Chondrocyte (in vitro differentiated cells): ENCODE data around the gene RAD23B. TPM values are rescaled to one million over a fixed set of nuclear protein-coding genes. Genes with fewer than 3 reads are reported as not detected.

Source experiments
- DNase-seq: peaks from one replicate; pipeline ENCODE4 v3.0.0; 2021; ENCODE audit warnings: mixed read lengths, low spot score
- H3K27ac Mint-ChIP-seq: one replicate; pipeline ENCODE4 v1.8.0; 2021; ENCODE audit warnings: mild to moderate bottlenecking, moderate library complexity, mixed read lengths; ENCODE audit not compliant: unreplicated experiment
- H3K27me3 Mint-ChIP-seq: 2 replicates; pipeline ENCODE4 v1.8.0; 2021; ENCODE audit warnings: low read depth, mixed read lengths
- H3K36me3 Mint-ChIP-seq: 2 replicates; pipeline ENCODE4 v1.8.0; 2021; ENCODE audit warnings: low read depth, mixed read lengths
- H3K4me1 Mint-ChIP-seq: 2 replicates; pipeline ENCODE4 v1.8.0; 2021; ENCODE audit warnings: low read depth, mild to moderate bottlenecking, mixed read lengths
- H3K4me3 Mint-ChIP-seq: one replicate; pipeline ENCODE4 v1.8.0; 2021; ENCODE audit warnings: mild to moderate bottlenecking, moderate library complexity, mixed read lengths; ENCODE audit not compliant: unreplicated experiment
- H3K9me3 Mint-ChIP-seq: 2 replicates; pipeline ENCODE4 v1.8.0; 2021; ENCODE audit warnings: low read depth, mixed read lengths
- CTCF ChIP-seq: fragments of 200-600 bp; sonication (generic); IDR thresholded peaks from 2 replicates; pipeline ENCODE4 v1.5.0; 2021; ENCODE audit warnings: antibody characterized with exemption, mild to moderate bottlenecking, moderate library complexity
- total RNA-seq: library from RNA; stranded (reverse); gene quantifications from 3 replicates; pipeline ENCODE4 v1.2.1, GENCODE V29; 2021

The RAD23B gene
- total RNA-seq, 1 donor from 2014 or later: 127 TPM

- DNase-seq: no peak
- H3K4me3 Mint-ChIP-seq: no peak overlapping the region
- H3K9me3 Mint-ChIP-seq: no peaks in the 10 kb centered on the region
- H3K27me3 Mint-ChIP-seq: peaks cover 2% of the 10 kb centered on the region
- H3K36me3 Mint-ChIP-seq: peaks cover 1% of the 10 kb centered on the region
- H3K4me1 Mint-ChIP-seq: peaks cover 13% of the 10 kb centered on the region
- H3K27ac Mint-ChIP-seq: no peak overlapping the region
- no peak for TF ChIP-seq CTCF
These were observed 80.6 kb downstream of the RAD23B start for GRCh38 chr9:107363516-107364152.

GRCh38 chr9:107367727-107368502 lies 84.8 kb downstream of the RAD23B start:
- Mint-ChIP-seq H3K27me3 (peaks cover 2% of the 10 kb centered on the region), H3K36me3 (no peaks in the 10 kb centered on the region)
- TF ChIP-seq CTCF: no peak

GRCh38 chr9:107368696-107369095 lies 85.6 kb downstream of the RAD23B start:
- no peak overlapping the region for H3K27ac Mint-ChIP-seq
- DNase-seq: no peak
- H3K4me3 Mint-ChIP-seq: no peak overlapping the region
- H3K9me3 Mint-ChIP-seq: no peaks in the 10 kb centered on the region
- H3K27me3 Mint-ChIP-seq: peaks cover 2% of the 10 kb centered on the region
- H3K4me1 Mint-ChIP-seq: peaks cover 3% of the 10 kb centered on the region
- H3K36me3 Mint-ChIP-seq: no peaks in the 10 kb centered on the region
- no peak for TF ChIP-seq CTCF

More at GRCh38 chr9:107367727-107368502, 84.8 kb downstream of the RAD23B start:
- H3K4me3 Mint-ChIP-seq: no peak overlapping the region
- no peaks in the 10 kb centered on the region for H3K9me3 Mint-ChIP-seq
- H3K4me1 Mint-ChIP-seq: peaks cover 6% of the 10 kb centered on the region
- no peak overlapping the region for H3K27ac Mint-ChIP-seq
- DNase-seq: no peak

GRCh38 chr9:107373809-107374208 lies 90.7 kb downstream of the RAD23B start:
- H3K36me3 Mint-ChIP-seq: no peaks in the 10 kb centered on the region
- H3K27ac Mint-ChIP-seq: no peak overlapping the region
- H3K9me3 Mint-ChIP-seq: no peaks in the 10 kb centered on the region
- H3K4me1 Mint-ChIP-seq: no peaks in the 10 kb centered on the region
- H3K27me3 Mint-ChIP-seq: no peaks in the 10 kb centered on the region
- no peak for DNase-seq
- TF ChIP-seq CTCF: no peak
- H3K4me3 Mint-ChIP-seq: no peak overlapping the region

- DNase-seq: no peak
- no peaks in the 10 kb centered on the region for H3K9me3 Mint-ChIP-seq
- no peaks in the 10 kb centered on the region for H3K27me3 Mint-ChIP-seq
- H3K36me3 Mint-ChIP-seq: no peaks in the 10 kb centered on the region
- no peak for TF ChIP-seq CTCF
- no peak overlapping the region for H3K4me3 Mint-ChIP-seq
- no peaks in the 10 kb centered on the region for H3K4me1 Mint-ChIP-seq
- H3K27ac Mint-ChIP-seq: no peak overlapping the region
These were observed 91.9 kb downstream of the RAD23B start for GRCh38 chr9:107375001-107375400.
